NCI-H524 (cell line): ENCODE data around the gene ARL14.

Source experiments
- DNase-seq, 2 experiments: peaks; one replicate each; lab custom pipeline; 2025; lab: John Stamatoyannopoulos, UW

The ARL14 gene

DNA sequence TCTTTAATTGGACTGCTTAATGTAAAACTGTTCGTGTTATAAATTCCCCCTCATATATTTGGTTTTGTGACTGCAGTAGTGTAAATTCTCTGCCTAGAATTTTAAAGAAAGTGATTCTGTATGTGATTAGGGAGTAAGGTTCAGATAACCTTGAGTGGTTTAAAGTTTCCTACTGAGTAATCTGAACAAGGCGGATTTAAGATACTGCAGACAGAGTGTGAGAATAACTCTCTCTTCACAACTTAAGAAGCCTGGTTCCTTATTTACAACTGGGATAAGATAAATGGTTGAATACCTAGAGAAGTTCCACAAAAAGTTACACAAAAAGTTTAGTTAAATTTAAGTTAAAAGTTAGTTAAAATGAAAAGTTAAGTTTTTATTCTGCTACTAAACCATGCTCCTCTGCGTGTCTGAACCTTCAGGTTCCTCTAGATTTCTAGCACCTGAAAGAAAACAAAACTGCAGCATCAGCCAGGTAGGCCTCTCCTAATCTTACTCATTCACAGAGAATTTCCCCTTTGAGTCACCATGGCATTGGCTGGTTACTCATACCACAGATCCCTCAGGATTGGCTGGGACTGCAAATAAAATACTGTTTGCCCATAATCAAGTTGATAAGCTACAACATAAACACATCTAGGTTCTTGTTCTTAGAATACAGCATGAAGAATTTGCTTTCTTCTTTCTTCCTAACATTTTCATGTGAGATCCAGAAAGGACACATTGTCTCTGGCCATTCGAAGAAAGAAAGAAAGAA is at the start of gene ARL14:
Gene ARL14 (plus strand): TSS at position 614 of the 757 bp plus-strand sequence. CDS start 187 bp downstream, outside the sequence.
- no peak for DNase-seq

DNA sequence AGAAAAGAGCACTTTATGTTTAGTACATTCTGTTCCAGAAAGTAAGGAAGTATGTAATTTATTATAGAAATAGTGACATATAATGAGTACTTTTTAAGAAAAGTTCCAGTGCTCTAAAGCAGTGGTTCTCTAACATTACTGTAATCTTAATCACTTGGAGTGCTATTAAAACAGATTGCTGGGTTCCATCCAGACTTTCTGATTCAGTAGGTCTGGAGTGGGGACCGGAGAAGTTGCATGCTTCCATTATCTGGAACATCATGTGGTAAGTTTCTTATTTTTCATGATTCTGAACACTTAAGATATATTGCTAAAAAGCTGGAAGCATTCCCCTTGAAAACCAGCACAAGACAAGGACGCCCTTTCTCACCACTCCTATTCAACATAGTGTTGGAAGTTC is 47.5 kb upstream of the ARL14 start:
- DNase-seq = no peak

DNA sequence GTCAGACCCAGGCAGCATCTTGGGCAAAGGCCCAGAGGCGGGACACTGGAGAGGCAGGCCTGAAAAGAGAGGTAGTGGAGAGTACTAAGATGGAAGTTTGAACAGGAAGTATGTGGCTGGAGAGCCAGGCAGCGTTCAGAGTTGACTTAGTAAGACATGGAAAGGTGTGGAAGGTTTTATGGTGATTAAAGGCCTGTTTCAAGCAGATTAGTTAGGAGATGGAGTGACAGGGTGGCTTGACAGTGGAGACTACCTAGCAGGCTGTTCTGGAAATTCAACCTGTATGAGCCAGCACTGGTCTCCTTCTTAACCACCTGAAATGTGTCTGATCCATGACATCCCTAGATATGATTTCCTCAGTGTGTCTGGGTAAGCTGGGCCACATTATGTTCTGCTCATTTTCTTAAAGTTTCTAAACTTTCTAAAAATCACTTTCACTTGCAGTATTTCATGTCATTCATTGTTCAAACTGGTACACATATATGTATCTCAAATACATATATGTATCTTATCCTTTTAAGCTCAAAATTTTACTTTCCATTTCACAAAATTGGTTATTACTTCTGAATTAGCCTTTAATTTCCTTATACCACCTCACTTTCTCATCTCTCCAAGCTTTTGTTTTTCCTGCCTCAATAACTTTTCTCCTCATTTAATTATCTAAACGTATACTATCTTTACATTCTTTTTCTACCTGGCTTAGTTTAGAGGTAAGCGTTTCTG is 43.4 kb upstream of the ARL14 start:
- no peak for DNase-seq

DNA sequence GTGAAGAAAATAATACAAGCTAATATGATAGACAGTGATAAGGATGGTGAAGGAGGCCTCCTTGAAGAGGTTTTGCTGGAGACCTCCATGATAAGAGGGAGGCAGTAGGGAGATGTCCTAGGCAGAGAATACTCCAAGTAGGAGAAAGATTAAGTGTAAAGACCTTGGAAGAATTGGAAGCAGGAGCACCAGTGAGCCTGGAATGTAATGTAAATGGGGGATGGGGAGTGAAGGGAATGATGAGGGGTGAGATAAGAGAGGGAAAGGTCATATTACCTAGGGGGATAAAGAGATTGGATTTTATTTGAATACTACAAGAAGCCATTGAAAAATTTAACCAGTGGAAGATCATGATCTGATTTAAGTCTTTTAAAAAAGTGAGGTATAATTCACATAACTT is 41.7 kb upstream of the ARL14 start:
- no peak for DNase-seq

DNA sequence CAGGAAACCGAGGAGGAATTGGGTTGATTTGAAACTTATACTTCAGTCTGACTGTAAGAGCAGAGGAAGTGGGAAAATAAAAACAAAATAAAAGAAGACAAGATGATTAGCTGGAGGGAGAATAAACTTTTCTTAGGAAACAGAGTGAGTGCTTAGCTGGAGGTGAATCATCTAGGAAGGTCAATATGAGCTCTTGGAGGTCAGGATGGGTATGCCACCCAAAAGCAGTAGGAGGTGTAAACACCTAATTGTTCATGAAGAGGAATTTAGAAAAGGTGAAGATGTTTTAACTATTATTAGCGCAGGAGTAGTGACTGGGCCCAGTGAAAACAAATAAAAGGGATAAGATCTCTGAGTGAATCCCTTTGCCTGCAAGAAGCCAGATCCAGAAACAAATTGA is 39.9 kb upstream of the ARL14 start:
- DNase-seq = no peak

DNA sequence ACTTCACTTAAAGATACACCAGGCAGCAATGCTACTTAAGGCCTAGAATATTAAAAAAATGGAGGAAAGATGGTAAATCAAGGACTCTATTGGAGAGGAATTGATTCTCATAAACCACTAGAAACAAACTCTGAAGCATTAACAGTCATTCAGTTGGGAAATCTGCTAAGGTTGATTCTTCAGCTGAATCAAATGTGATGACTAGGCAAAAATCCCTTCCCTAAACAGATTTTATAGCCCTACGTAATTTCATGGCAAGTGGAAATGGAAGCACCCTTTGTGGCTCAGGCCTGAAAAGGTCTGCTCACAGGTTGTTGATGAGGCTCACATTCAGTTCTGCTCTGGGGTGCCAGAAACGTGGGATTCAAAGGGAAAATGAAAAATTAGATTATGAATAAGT is 38.8 kb upstream of the ARL14 start:
- no peak for DNase-seq

DNA sequence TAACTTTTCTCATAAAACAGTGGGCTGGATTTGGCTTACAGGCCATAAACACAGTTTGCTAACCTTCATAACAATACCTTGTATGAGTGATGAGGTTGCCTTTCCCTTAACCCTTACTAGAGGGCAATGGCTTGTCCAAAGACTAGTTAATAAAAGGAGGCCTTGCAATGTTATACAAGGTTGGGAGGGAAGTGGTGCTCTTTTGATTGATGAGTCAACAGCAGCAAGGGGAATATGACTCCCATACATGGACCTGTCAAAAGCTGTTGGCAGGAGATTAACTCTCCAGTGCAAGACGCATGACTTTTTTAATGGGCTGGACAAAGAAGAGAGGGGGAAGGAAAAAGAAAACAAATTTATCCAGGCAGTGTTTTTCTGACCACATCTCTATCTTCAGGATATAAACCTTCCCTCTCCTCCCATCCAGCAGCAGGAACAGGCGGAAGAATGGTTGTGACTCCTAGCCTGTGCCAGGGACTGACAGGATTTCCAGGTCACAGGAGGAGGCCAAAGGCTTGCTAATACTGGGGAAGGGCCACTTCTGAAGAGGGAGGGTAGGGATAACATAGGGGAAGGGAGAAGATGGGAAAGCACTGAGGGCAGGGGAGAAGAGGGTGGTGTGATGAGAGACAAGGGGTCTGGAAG is 35.2 kb upstream of the ARL14 start:
- no peak for DNase-seq

DNA sequence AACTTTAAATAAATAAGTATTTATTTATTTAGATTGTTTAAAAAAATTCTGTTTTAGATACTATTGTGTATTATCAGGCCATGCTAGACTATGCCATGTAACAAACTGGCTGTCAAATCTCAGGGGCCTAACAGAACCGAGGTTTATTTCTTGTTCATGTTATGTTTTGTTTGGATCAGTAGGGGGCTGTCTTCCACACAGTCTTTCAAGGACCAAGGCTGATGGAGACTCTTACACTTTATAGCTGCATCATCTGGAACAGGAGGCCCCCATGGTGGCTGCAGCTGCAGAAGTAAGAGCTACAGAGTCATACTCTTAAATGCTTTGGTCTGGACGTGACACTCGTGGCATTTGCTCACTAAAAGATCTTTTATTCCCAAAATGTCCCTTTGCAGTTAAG is 33.0 kb upstream of the ARL14 start:
- no peak for DNase-seq

DNA sequence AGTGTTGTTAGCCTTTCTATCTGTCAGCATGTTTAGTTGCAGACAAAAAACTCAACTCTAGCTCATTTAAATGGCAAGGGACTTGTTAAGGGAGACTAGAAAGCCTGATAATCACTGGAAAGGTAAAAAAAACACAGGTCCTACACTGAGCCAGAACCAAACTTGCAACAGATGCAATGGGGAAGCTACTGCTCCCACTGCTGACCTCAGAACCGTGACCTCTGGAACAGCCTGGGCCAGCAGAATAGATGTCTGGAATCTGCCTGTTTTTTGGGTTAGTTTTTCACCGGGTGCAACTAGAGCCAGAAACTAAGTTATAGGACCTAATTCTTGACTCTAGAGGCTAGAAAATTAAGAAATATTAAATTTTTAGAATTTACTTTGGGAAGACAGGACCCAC is 32.5 kb upstream of the ARL14 start:
- DNase-seq = no peak

DNA sequence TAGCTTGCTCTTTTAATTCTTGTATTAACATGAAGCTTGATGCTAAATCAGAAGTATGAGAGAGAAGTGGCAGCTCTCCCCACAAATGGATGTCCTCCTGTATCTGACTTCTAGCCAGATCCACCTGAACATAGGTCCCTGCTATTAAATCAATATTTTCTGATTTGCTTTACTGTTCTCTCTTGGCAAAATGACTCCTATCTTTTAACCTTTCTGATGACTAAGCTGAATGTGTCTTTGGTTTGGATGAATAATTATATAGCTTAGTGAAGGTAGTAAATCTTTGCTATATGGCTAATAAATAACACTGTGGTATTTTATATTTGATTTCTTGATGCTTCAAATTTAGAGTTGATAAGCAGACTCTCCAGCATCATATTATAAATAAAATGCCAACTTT is 28.3 kb upstream of the ARL14 start:
- DNase-seq = no peak

DNA sequence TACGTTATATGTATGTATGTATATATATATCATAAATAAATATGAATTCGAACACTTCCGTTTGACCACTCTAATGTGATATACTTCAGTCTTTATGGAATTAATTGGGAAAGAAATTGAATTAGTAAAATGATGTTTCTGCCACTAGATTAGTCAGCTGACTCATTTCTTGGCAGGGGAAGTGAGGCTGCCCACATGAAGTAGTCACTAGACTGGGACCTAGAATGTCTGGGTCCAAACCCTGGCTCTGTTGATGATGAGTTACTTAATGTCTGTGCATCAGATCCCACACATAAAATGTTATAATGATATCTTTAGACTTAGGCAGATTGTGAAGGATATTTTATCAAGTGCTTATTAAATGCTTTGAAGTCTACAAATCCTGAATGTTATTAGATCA is 27.4 kb upstream of the ARL14 start:
- DNase-seq = no peak

DNA sequence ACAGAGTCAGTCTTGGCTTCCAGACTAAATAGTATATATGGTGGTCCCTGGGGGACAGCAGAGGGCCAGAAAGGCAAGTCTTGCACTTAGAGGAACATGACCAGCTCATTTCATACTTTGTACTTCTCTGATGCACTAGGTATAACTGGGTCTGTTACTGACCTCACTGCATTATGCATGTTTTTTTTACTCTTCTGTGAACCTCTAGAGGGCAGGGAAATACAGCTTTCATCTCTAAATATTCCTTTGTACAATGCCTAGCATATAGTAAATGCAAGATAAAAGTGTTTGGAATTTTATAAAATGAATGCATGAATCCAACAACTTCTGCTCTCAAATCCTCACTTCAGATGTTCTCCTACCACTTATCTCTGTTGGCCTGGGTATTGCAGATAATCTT is 23.4 kb upstream of the ARL14 start:
- no peak for DNase-seq

DNA sequence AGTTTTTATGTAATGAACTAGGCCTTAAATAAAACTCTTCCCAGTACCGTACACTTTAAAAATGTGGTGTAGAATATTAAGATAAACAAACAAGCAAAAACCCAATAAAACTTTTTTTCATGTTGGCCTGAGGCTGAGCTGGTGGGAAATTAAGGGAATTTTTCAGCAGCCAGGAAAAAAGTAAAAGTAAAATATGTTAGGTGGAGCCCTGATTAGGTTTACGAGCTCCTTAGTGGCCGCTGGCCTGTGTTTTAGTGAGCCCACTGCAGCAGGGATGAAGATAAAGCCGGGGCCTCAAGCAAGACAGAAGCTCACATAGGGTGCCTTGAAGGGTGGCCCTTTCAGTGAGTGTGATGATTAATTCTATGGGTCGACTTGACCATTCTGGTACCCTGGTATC is 16.1 kb upstream of the ARL14 start:
- DNase-seq = no peak

DNA sequence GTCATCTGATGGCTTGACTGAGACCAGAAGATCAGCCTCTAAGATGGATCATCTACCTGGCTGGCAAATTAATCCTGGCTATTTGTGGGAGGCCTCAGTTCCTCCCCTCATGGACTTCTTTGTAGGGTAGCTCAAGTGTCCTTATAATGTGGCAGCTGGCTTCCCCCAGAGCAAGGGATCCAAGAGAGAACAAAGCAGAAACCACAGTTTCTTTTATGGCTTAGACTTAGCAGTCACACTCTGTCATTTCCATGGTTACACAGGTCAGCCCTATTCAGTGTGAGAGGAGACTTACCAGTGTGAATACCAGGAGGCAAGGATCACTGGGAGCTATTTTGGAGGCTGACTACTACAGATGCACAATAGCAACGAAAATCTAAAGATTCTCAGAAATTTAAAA is 15.3 kb upstream of the ARL14 start:
- peak; percentile 38 to 61 for DNase-seq

DNA sequence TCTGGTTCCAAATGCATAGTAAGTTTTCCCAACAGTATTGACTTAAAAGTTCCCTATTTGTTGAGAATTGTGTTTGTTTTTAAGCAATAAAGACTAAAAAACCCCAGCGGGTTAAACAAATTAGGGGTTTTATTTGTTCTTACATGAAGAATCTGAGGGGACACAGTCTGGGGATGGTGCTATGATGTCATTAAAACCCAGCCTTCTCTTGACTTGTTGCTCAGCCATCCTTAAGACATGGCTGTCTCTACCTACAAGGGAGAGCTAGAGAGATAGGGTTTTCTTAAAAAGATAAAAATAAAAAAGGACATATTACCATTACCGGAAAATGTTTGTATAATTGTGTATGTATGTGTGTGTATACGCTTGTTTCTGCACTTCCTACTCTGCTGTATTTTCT is 11.7 kb upstream of the ARL14 start:
- DNase-seq = no peak

DNA sequence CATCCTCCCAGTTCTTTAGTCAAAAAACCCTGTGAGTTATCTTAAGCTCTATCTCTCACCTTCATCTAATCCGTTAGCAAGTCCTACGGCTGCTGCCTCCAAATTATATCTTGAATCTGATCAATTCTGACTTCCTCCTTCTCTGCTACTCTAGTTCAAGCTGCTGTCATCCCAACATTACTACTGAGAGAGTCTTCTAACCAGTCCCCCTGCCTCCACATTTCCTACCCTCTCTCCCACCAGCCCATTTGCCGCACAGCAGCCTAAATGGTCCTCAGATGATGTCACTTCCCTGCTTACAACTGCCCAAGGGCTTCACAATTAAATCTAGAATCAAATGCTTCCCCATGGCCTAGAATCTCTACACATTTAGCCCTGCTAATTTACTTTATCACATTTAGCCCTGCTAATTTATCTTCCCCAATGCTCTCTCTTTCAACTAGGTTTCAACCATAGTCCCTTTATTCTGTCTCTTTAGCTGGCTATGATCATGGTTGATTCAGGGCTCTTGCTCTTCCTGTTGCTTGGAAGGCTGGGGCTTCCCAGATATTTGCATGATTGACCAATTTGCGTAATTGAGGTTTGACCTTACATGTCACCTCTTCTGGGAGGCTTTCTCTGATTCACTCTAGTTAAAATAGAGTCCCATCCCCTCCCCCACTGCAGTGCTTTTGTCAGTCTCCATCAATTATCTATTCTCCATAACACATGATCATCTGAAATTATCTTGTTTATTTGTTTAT is 11.0 kb upstream of the ARL14 start:
- DNase-seq = no peak

DNA sequence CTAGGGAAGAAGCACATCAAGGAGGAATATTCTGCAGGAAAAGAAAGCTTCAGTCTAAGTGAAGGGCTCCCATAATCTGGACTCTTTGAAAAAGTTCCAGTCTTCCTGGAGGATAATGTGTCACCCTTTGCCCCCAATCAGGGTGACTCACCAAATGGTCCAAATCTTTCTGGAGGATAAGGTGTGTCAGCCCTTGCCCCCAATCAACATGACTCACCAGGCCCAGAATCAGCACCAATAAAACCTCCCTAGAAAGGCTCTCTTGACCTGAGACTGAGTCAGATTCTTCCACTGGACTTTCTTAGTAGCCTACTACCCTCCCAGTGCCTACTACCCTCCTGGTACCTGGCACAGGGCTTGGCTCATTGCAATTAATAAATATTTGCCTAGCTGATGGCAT is 9.5 kb upstream of the ARL14 start:
- no peak for DNase-seq

DNA sequence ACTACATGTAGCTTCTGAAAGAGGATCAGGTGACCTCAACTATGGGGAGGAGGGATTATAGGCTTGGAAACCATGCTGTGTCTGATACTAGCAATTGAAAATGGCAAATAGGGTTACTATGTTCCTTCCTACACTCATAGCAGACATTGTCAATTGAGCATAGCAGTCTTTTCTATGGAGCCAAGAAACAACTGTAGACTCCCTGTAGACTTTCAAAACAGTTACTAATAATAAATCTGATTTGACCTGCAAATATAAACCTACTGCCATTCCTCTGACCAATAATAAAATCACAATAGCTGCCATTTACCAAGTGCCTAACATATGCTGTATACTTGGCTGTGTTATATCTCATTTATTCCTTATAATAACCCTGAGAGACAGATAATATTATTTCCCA is 8.5 kb upstream of the ARL14 start:
- DNase-seq = no peak

DNA sequence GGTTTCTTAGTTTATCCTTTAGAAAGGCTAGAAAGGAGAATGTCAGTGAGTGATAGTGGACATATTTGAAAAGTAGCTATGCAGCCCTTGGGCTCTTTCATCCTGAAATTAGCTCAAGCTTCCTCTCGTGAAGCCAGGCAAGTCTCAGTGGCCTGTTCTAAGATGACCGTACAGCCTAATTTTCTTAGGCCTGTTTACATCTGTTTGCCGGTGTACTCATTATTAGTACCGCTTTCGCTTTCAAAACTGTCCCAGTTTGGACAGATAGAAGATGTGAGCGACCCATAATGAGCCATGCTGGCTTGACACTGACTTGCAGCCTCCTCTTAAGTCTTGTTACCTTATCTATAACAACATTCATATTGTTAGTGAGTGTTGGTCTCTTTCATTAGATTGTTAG is 5.7 kb upstream of the ARL14 start:
- no peak for DNase-seq

DNA sequence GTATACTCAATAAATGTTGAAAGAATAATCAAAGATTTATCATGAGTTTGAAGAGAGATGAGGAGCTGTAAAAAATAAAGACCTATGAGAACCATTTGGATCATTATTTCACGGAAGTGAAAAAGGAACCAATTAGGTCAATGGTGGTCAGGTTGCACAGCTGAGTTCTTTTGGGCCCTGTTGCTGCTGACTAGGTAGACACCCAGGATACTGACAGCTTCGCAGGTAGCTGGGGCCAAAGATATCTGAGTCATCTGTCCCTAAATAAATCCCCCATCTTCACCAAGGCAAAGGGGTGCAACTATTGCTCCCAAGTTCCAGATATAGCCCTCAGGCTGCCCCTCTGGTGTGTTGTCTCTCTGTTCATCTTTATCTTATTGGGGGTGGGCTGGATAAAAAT is 5.0 kb upstream of the ARL14 start:
- DNase-seq = no peak

DNA sequence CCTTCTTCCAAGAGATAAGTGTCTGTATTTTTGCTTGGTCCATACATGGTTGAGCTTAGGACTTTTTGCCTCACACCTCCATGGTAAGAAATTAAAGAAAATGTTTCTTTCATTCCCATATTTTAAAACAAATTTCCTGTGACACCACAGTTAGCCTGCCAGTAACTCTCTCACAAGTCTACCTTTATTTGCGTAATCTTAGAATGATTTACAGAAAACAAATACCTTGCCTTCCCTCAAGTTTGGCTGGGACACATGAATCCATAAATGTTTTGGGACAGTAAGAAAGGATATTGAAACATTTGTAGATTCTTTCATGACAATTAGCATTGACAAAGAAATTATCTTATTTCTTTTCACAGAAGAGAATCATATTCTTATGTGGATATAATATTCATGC is 3.8 kb upstream of the ARL14 start:
- DNase-seq = no peak

DNA sequence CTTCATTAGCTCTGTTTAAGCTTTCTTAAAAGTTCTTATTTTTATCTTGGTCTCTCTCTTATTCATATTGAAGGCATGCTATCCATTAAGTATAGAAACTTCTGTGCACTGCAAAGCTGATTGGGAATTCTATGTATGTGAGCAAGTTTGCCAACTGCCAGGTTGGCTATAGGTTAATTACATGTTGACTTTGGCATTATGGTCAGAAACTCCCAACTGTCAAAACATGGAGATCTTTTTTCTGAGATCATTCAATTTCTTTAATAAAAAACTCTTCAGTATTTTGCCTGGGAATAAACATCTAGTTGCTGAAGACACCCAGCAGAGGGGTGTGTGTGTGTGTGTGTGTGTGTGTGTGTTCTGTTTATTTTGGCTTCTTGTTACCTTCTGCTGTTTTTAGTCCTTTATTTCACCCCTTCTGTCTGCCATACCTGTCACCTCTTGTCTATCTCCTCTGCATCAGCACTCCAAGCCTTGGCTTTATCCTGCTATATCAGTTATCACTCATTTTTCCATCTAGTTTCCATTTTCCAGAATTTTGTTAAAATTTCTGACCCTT is 1.3 kb upstream of the ARL14 start:
- no peak for DNase-seq
